ENCODE results near the gene SLC25A38.
"Not testable (repeated sequence)": the region's sequence is repeated elsewhere in the genome, so short reads cannot be mapped to it uniquely, and the experiment has no call there.

SLC25A38 gene, protein sequence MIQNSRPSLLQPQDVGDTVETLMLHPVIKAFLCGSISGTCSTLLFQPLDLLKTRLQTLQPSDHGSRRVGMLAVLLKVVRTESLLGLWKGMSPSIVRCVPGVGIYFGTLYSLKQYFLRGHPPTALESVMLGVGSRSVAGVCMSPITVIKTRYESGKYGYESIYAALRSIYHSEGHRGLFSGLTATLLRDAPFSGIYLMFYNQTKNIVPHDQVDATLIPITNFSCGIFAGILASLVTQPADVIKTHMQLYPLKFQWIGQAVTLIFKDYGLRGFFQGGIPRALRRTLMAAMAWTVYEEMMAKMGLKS

DNA sequence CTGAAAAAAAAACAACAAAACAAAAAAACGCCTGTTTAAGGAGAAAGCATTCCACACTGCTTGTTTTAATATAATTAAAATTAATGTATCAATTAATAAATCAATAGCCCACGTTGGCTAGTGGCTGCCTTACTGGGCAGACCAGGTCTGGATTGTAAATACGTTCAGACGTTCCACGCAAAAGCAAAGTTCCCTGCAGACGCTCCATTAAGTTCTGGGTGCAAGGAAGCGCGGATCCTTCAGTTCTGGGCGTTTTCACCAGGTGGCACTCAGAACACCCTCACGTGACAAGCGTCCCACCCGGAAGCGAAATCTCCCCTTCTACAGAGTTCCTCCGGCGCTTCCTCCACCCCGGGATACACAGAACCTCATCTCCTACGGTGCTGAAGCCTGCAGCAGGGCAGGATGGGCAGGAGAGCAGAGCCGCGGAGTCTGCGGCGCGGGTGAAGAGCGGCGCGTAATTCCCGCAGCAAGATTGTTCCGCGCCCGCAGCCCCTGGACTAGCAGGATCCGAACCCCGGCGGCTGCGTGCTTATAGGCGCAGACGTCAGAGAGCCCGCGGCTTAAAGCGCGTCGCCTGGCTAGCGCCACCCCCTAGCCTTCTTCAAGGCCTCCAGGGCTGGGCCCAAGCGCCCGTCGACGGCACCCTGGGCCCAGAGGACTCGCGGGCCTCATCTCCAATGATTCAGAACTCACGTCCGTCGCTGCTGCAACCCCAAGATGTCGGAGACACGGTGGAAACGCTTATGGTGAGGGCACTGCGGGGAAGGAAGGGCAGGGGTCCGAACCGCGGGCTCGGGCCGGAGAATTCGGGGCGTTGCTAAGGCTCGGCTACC is at the start of gene SLC25A38:
Gene SLC25A38, plus strand, starts transcription at position 326 of the 836 bp plus-strand sequence. Its CDS starts 355 bp downstream, at position 681.
- DNase-seq, result no peak

DNA sequence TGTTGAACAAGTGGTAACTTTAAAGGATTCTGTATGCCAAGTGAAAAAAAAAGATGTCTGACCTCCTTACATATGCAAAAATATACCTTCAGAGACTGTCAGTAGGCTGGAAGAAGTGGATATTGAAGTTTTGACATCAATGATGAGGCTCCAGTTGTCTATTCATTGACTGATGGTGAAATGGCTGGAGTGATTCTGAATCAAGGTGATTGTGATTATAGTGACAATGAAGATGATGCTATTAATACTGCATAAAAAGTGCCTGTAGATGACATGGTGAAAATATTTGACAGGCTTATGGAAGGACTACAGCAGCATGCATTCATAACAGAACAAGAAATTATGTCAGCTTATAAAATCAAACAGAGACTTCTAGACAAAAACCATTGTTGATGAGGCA is 49.6 kb upstream of the SLC25A38 start:
- DNase-seq, result no peak

DNA sequence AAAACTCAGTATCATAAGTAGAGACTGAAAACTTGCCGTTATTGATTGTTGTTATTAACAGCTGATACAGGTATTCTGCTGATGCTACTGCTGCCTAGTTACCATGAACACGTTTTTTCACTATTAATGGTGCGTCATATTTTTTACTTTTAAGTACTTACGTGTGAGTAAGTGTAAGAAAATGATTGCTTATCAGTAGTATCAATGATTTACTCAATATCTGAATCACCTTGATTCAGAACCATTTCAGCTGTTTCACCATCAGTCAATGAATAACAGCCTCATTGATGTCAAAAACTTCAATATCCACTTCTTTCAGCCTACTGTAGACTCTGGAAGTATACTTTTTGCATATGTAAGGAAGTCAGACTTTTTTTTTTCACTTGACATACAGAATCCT is 49.0 kb upstream of the SLC25A38 start:
- DNase-seq, result no peak

DNA sequence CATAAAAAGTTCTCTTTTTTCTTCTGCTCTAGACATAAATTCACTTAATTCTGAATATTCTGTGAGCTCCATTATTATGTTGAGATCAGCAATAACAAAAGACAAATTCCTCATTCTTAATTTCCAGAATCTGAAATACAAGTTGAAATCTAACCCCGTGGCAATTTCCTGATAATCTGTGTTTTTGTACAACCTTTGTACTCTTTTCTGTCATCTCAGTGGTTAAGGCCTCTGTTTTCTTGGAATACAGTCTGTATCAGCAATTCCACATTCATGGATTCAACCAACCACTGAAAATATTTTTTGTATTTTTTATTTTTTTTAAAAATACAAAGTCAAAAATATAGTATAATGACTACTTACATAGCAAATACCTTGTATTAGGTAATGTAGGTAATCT is 45.0 kb upstream of the SLC25A38 start:
- no peak for DNase-seq

DNA sequence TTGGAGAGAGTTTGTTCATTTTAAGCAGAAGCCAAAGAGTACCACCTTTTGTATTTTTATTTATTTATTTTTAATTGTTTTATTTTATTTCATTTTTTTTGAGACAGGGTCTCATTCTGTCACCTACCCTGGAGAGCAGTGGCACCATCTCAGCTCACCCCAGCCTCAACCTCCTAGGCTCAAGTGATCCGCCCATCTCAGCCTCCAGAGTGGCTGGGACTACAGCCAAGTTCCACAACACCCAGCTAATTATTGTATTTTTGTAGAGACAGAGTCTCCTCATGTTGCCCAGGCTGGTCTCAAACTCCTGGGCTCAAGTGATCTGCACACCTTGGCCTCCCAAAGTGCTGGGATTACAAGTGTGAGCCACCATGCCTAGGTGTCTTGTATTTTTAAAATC is 44.1 kb upstream of the SLC25A38 start:
- DNase-seq, result no peak

DNA sequence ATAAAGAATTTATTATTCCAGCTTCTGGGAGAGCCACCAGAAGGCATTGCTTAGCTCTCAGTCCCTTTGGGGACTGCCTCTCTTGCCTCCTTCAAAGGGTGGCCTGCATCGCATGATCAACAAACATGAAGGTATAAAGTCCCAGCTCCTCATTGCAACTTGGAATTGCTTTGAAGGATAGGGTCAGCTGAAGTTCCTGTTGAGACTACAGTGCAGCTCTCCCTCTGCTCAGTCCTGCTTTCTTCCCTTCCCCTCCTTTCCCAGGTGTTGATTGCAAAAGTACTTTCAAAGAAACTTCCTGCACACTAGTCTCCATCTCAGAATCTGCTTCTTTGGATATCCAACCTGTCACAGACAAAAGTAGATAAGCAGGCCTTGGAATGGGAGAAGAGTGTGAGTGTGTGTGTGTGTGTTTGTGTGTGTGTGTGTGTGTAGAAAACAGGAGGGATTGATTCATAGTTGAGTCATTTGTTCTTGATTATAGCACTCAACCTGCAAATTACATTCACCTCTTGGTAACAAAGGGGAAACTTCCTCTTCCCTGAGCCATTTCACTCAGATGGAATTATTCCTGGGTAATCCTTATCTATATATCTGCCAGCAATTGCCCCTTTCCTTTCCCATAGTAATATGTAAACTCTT is 40.0 kb upstream of the SLC25A38 start:
- no peak for DNase-seq

DNA sequence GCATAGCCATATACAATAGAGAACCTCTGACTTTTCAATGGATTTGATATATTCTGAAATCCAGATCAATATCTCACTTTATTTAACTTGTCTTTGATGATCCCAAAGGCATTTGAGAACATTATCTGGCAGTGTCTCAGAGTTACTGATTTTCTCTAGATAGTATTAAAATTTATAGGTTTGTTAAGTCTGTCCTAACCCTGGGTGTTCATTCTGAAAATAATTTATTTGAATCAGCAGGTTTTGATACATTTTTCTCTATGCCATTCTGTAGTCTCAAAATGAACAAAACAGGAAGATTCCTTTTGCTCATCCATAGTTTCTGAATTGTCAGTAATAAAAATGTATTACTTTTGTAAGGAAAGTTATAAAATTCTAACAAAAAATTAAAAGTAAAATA is 39.4 kb upstream of the SLC25A38 start:
- DNase-seq, result no peak

DNA sequence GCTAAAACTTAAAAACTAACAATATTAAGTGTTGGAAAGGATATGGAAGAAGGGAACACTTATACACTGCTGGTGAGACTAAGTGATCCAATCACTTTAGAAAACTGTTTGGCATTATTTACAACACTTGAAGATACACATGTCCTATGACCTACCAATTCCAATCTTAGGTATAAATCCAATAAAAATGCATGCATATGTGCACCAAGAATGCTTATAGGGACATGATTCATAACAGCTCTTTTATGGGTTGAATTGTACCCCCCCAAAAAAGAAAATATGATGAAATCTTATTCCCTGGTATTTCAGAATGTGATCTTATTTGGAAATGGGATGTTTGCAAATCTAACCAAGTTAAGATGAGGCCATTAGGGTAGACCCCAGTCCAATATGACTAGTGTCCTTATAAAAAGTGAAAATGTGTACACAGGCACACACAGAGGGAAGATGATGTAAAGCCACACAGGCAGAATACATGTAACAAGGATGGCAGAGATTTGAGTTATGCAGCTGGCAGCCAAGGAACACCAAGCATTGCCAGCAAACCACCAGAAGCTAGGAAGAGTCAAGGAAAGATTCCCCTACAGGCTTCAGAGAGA is 38.3 kb upstream of the SLC25A38 start:
- DNase-seq, result no peak

DNA sequence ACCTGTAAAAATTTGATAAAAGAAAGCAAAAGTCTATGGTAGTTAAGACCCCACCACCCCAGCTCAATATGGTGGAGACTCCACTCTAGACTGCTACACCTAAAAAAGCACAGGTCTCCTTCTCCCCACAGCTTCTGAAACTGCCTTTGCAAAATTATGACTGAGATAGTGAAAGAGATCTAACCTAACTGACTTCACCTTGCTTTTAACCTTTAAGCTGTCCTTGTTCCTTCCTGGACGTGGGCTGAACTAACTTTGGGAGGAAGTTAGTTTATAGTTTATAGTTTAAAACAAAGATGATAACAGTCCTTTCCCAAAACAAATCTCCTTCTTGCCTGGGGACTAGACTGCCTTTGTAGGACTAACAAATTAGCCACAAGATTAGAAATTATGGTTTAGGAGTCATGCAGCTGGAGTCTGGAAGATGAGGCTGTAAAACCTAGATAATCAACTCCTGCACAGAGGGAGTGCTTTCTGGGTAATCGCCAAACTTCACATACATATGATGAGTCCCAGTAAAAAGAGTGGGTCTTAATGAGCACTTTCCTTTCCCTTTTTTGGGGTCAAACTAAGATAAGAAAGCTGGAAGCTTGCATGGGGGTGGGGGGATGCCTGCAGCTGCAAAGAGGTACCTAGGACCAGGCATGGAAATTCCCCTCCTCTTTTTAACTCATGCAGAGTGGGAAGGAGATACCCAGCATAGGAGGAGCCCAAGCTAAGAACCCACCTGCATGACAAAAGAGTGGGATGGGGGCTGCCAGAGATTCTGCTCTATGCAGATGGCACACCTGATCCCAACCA is 36.2 kb upstream of the SLC25A38 start:
- DNase-seq, result no peak

DNA sequence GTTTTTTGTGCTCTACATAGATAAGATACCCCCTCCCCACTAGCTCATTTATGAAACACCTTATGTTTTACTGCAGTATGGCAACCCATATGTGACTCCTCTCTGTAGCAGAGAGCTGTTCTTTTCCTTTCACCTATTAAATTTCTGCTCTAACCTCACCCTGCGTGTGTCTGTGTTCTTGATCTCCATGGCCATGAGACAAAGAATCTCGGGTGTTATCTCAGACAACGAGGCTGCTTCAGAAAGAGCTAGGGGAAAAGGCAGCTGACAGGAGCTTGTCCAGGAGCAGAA is 35.6 kb upstream of the SLC25A38 start:
- DNase-seq, result no peak

DNA sequence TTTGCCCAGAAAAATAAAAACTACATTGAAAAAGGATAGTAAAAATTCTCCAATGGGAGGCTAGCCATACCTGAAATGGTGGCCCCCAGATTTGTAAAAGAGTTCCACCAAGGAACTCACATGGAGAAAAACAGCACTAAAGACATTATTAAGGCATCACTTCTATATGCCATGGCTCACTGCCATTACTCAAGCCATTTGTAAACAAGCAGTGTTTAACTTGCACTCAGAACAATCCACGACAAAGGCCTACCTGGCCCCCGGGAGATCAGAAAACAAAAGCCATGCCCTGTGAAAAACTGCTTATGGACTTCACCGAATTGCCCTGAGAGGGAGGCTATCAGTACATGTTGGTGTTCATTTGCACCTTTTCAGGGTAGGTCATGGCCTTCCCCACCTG is 34.1 kb upstream of the SLC25A38 start:
- DNase-seq, result no peak

DNA sequence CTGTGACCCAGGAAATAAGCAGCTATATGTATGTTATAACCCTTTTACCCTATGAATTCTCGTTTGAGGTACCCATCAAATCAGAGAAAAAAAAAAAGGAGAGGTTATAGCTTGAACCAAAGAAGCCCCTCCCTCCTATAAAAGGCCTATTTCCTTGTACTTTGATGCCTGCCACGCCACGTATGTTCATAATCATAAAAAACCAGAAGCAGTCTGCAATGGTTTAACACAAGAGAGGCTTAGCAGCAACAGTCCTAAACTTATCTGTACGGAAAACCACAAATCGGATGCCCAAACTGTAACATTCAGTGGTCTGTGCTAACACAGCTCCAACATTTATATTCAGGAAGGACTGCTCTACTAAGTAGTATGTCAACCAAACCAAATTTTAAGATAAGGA is 32.5 kb upstream of the SLC25A38 start:
- DNase-seq, result no peak

DNA sequence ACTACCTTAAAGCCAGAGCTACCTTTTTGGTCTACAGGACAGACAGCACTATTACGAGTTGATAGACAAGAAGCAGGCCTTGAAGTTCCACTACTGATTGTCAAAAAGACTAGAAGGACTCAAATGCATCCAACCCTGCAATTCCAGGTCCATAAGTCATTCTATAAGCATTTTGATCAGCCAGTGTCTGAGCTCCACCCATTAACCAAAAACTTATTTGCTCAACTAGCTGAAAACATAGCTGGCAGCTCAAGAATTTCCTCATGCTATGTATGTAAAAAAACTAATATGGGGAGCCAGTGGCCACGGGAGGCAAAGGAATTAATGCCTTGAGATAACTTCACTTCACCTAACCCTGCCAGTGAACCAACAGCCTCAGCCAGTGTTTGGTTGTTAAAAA is 32.0 kb upstream of the SLC25A38 start:
- not testable (repeated sequence) for DNase-seq

DNA sequence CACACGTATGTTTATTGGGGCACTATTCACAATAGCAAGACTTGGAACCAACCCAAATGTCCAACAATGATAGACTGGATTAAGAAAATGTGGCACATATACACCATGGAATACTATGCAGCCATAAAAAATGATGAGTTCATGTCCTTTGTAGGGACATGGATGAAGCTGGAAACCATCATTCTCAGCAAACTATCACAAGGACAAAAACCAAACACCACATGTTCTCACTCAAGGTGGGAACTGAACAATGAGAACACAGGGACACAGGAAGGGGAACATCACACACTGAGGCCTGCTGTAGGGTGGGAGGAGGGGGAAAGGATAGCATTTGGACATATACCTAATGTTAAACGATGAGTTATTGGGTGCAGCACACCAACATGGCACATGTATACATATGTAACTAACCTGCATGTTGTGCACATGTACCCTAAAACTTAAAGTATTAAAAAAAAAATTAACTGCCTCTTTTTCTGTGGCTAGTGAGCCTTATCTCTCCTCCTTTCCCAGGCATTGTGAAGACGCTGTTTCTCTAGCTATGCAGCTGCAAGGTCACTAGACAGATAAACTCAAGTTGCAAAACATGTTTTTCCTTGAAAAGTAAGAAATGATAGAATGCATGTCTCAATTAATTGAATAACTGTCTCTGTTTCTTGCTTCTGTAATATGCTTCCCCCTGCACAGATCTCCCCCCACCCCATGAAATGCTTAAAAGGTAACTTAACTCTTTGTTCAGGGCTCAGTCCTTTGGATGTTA is 29.8 kb upstream of the SLC25A38 start:
- DNase-seq, result not testable (repeated sequence)

DNA sequence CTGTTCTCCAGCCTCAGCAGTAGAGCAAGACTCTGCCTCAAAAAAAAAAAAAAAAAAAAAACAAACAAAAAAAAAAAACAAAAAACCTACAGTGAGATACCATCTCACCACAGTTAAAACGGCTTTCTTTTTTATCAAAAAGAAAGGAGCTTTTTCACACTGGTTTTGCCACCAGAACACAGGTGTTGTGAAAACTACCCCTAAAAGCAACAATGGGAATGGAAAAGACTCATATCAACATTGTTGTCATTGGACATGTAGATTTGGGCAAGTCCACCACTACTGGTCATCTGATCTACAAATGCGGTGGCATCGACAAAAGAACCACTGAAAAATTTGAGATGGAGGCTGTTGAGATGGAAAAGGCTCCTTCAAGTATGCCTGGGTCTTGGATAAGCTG is 24.8 kb upstream of the SLC25A38 start:
- no peak for DNase-seq

DNA sequence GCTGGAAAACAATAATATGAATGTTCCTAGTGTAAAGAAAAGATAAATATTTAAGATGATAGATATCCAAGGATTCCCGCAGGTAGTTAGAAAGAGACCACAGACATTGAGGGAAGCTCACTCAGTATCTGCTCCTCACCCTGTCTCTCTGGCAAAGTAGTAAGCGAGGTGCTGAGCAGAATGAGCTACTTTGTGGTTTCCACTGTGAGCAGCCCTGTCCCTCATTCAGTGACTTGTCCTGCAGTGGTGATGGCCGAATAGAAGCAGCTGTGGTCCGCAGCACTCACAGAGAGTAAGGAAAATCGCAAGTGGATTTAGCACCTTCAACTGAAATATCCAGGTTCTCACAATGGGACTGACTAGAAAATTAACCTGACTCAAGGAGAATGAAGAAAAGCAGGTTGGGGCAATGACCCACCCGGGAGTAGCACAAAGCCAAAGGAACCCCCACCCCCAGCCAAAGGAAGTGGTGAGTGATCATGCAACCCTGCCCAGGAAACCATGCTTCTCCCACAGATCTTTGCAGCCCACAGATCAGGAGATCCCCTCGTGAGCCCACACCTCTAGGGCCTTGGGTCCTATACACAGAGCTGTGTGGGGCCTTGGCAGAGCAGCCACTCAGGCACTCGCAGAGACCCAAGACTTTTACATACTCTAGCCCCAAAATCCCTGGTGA is 21.8 kb upstream of the SLC25A38 start:
- no peak for DNase-seq

DNA sequence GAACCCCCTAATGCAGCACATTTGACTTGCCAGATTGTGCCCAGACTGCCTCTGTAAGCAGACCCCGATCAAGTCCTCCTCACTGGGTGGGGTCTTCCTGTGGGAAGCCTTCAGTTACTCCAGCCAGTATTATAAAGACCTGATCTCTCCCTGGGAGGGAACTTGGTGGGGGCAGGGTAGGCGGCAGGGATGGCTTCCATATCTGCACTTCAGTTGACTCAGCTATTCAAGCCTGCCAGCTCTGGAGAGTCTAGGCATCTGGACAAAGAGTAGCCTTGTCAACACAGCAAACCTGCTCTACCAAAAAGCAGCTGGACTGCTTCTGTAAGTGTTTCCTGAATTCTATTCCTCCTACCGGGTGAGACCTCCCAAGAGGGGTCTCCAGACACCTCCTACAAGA is 21.0 kb upstream of the SLC25A38 start:
- DNase-seq, result no peak

DNA sequence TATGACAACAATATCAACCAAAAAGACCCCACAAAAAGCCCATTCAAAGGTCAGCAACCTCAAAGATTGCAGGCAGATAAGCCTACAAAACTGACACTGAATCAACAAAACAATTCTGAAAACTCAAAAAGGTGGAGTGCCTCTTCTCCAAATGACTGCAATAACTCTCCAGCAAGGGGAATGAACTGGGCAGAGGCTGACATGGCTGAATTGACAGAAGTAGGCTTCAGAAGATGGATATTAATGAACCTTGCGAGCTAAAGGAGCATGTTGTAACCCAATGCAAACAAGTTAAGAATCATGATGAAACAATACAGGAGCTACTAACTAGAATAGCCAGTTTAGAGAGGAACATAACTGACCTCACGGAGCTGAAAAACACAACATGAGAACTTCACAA is 20.4 kb upstream of the SLC25A38 start:
- DNase-seq, result no peak

DNA sequence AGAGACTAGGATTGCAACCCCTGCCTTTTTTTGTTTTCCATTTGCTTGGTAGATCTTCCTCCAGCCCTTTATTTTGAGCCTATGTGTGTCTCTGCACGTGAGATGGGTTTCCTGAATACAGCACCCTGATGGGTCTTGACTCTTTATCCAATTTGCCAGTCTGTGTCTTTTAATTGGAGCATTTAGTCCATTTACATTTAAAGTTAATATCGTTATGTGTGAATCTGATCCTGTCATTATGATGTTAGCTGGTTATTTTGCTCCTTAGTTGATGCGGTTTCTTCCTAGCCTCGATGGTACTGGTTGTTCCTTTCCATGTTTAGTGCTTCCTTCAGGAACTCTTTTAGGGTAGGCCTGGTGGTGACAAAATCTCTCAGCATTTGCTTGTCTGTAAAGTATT is 12.7 kb upstream of the SLC25A38 start:
- not testable (repeated sequence) for DNase-seq

DNA sequence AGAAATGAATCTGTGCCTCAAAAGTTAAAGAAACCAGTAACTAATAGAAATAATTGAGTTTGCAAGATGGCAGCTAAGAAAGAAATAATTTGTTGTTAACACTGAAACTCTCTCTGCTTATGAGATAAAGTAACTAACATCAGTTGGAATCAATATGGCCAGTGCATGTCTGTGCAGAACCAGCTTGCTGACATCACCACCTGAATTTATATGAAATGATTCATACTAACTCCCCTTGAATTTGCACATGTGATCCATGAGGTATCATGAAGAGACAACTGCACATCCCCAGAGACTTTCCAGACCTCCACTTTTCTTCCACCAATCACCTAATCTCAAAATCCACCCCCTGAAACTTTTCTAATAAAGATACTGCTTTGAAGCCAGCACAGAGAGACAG is 10.3 kb upstream of the SLC25A38 start:
- no peak for DNase-seq
